Astrocyte (in vitro differentiated cells and primary cell): ENCODE measurements around the gene HLA-DMB. TPM values are rescaled to one million over a fixed set of nuclear protein-coding genes. Genes with fewer than 3 reads are reported as not detected.

Experiments
- DNase-seq: peaks from one replicate; pipeline ENCODE4 v3.0.0-alpha.2; 2010; ENCODE audit warnings: low read depth
- FAIRE-seq: peaks from 2 replicates; lab custom pipeline; 2011; peaks lifted over from hg19 to GRCh38; lab: Jason Lieb, UNC
- H2AFZ ChIP-seq: 2 replicates; pipeline ENCODE4 v1.6.0; 2012; ENCODE audit warnings: low read depth, low read length, inconsistent platforms
- H3K27ac ChIP-seq: 2 replicates; pipeline ENCODE4 v1.5.1; 2011; ENCODE audit warnings: low read depth, low read length, inconsistent platforms
- H3K27me3 ChIP-seq: 2 replicates; pipeline ENCODE4 v1.6.0; 2011; ENCODE audit warnings: low read length, inconsistent platforms; ENCODE audit not compliant: insufficient read depth
- H3K36me3 ChIP-seq: 2 replicates; pipeline ENCODE4 v1.5.1; 2011; ENCODE audit warnings: low read length, inconsistent platforms; ENCODE audit not compliant: insufficient read depth
- H3K4me1 ChIP-seq: 2 replicates; pipeline ENCODE4 v1.5.1; 2011; ENCODE audit warnings: low read length, inconsistent platforms; ENCODE audit not compliant: insufficient read depth
- H3K4me2 ChIP-seq: 2 replicates; pipeline ENCODE4 v1.6.0; 2012; ENCODE audit warnings: low read length, inconsistent platforms
- H3K4me3 ChIP-seq: 2 replicates; pipeline ENCODE4 v1.5.1; 2011; ENCODE audit warnings: low read depth, mild to moderate bottlenecking, low read length, inconsistent platforms; ENCODE audit not compliant: insufficient read depth
- H3K79me2 ChIP-seq: 2 replicates; pipeline ENCODE4 v1.6.0; 2012; ENCODE audit warnings: mild to moderate bottlenecking, low read length, inconsistent platforms; ENCODE audit not compliant: insufficient read depth
- H3K9ac ChIP-seq: 2 replicates; pipeline ENCODE4 v1.6.0; 2012; ENCODE audit warnings: mild to moderate bottlenecking, low read length, inconsistent platforms
- H3K9me3 ChIP-seq: 2 replicates; pipeline ENCODE4 v1.5.1; 2012; ENCODE audit warnings: low read depth, mild to moderate bottlenecking, low read length, inconsistent platforms; ENCODE audit not compliant: insufficient read depth
- H4K20me1 ChIP-seq: 2 replicates; pipeline ENCODE4 v1.6.0; 2012; ENCODE audit warnings: low read length, inconsistent platforms; ENCODE audit not compliant: insufficient read depth
- H3K27ac Mint-ChIP-seq: one replicate; pipeline ENCODE4 v1.8.0; 2021; ENCODE audit warnings: mild to moderate bottlenecking, mixed read lengths; ENCODE audit not compliant: unreplicated experiment
- H3K27me3 Mint-ChIP-seq: one replicate; pipeline ENCODE4 v1.8.0; 2021; ENCODE audit warnings: low read depth, mixed read lengths; ENCODE audit not compliant: unreplicated experiment
- H3K36me3 Mint-ChIP-seq: one replicate; pipeline ENCODE4 v1.8.0; 2021; ENCODE audit warnings: low read depth, mixed read lengths; ENCODE audit not compliant: unreplicated experiment
- H3K4me1 Mint-ChIP-seq: one replicate; pipeline ENCODE4 v1.8.0; 2021; ENCODE audit warnings: low read depth, mixed read lengths; ENCODE audit not compliant: unreplicated experiment
- H3K4me3 Mint-ChIP-seq: one replicate; pipeline ENCODE4 v1.8.0; 2021; ENCODE audit warnings: mild to moderate bottlenecking, moderate library complexity, mixed read lengths; ENCODE audit not compliant: unreplicated experiment
- H3K9me3 Mint-ChIP-seq: one replicate; pipeline ENCODE4 v1.8.0; 2021; ENCODE audit warnings: mild to moderate bottlenecking, mixed read lengths; ENCODE audit not compliant: unreplicated experiment
- CTCF ChIP-seq: IDR thresholded peaks from 2 replicates; pipeline ENCODE4 v1.5.1; 2011; ENCODE audit warnings: low read depth, mild to moderate bottlenecking, inconsistent platforms, low read length, moderate library complexity; ENCODE audit not compliant: insufficient read depth
- EZH2 ChIP-seq: IDR thresholded peaks from 2 replicates; pipeline ENCODE4 v1.6.1; 2012; ENCODE audit warnings: mild to moderate bottlenecking, low read length, inconsistent platforms; ENCODE audit not compliant: insufficient read depth
- total RNA-seq: library from RNA; stranded (reverse); gene quantifications from 2 replicates; pipeline ENCODE4 v1.2.1, GENCODE V29; 2021

The HLA-DMB gene
- total RNA-seq, 1 donor from 2014 or later, result 0.11 TPM

GRCh38 chr6:32936239-32937152 is 4.3 kb downstream of the HLA-DMB start:
- peaks cover 1% of the 10 kb centered on the region for H3K9me3 Mint-ChIP-seq
- no peaks in the 10 kb centered on the region for H3K36me3 Mint-ChIP-seq
- H3K4me2 ChIP-seq, result no peak overlapping the region
- H3K36me3 ChIP-seq, result no peaks in the 10 kb centered on the region
- H3K79me2 ChIP-seq, result no peaks in the 10 kb centered on the region
- no peak for DNase-seq
- no peaks in the 10 kb centered on the region for H4K20me1 ChIP-seq
- peaks cover 58% of the 10 kb centered on the region for H3K27me3 ChIP-seq
- H3K27ac ChIP-seq, result no peak overlapping the region
- no peak overlapping the region for H2AFZ ChIP-seq
- no peaks in the 10 kb centered on the region for H3K4me1 Mint-ChIP-seq
- TF ChIP-seq CTCF (no peak), EZH2 (no peak)
- H3K4me3 Mint-ChIP-seq, result no peak overlapping the region
- no peak overlapping the region for H3K4me3 ChIP-seq
- FAIRE-seq, result no peak
- no peak overlapping the region for H3K9ac ChIP-seq
- peaks cover 22% of the 10 kb centered on the region for H3K27me3 Mint-ChIP-seq
- no peaks in the 10 kb centered on the region for H3K9me3 ChIP-seq
- H3K27ac Mint-ChIP-seq, result no peak overlapping the region
- H3K4me1 ChIP-seq, result no peaks in the 10 kb centered on the region

GRCh38 chr6:32935551-32936238 is 5.1 kb downstream of the HLA-DMB start:
- Histone ChIP-seq H4K20me1 (no peaks in the 10 kb centered on the region), H3K27me3 (peaks cover 60% of the 10 kb centered on the region), H3K27ac (no peak overlapping the region), H2AFZ (no peak overlapping the region), H3K79me2 (no peaks in the 10 kb centered on the region), H3K4me3 (no peak overlapping the region), H3K36me3 (no peaks in the 10 kb centered on the region), H3K9me3 (no peaks in the 10 kb centered on the region), H3K4me2 (no peak overlapping the region), H3K9ac (no peak overlapping the region), H3K4me1 (no peaks in the 10 kb centered on the region)
- FAIRE-seq (no peak), DNase-seq (no peak)
- H3K4me1 Mint-ChIP-seq, result no peaks in the 10 kb centered on the region
- TF ChIP-seq CTCF (no peak), EZH2 (no peak)
- no peak overlapping the region for H3K4me3 Mint-ChIP-seq
- H3K9me3 Mint-ChIP-seq, result peaks cover 1% of the 10 kb centered on the region
- H3K36me3 Mint-ChIP-seq, result no peaks in the 10 kb centered on the region
- no peak overlapping the region for H3K27ac Mint-ChIP-seq
- peaks cover 24% of the 10 kb centered on the region for H3K27me3 Mint-ChIP-seq
